IPS DF 4.7 (cell line): Measurements from ENCODE around the gene HSD17B2.
"Not testable (repeated sequence)": the region's sequence is repeated elsewhere in the genome, so short reads cannot be mapped to it uniquely, and the experiment has no call there.

Experiments used
- DNase-seq: peaks from one replicate; pipeline ENCODE4 v3.0.0-alpha.2; 2013; ENCODE audit warnings: low spot score; ENCODE audit errors: extremely low read depth

Gene HSD17B2

GRCh38 chr16:82118749-82119148, 83.7 kb downstream of the HSD17B2 start:
- DNase-seq, result no peak

GRCh38 chr16:82119405-82119804, 84.4 kb downstream of the HSD17B2 start:
- no peak for DNase-seq

GRCh38 chr16:82124651-82125050, 89.6 kb downstream of the HSD17B2 start:
- DNase-seq, result no peak

GRCh38 chr16:82129881-82130280, 94.8 kb downstream of the HSD17B2 start:
- no peak for DNase-seq

GRCh38 chr16:82133798-82134197, 98.7 kb downstream of the HSD17B2 start:
- no peak for DNase-seq

- no peak for DNase-seq
Observed at GRCh38 chr16:82134846-82135245, 99.8 kb downstream of the HSD17B2 start.

- no peak for DNase-seq
Observed at GRCh38 chr16:82135844-82136243, 100.8 kb downstream of the HSD17B2 start.

GRCh38 chr16:82136956-82137821, 102.1 kb downstream of the HSD17B2 start:
- no peak for DNase-seq

GRCh38 chr16:82137822-82138167, 102.7 kb downstream of the HSD17B2 start:
- no peak for DNase-seq

- DNase-seq, result peak; percentile 5
Observed at GRCh38 chr16:82138478-82139285, 103.6 kb downstream of the HSD17B2 start.

- DNase-seq, result not testable (repeated sequence)
Observed at GRCh38 chr16:82139286-82139571, 104.2 kb downstream of the HSD17B2 start.

GRCh38 chr16:82146556-82146955, 111.5 kb downstream of the HSD17B2 start:
- no peak for DNase-seq

GRCh38 chr16:82146957-82147356, 111.9 kb downstream of the HSD17B2 start:
- no peak for DNase-seq

- DNase-seq, result no peak
Observed at GRCh38 chr16:82147546-82147945, 112.5 kb downstream of the HSD17B2 start.
